Thymus (tissue), 14 donors: ENCODE results near the gene CHDH. TPM values are rescaled to one million over a fixed set of nuclear protein-coding genes. Genes with fewer than 3 reads are reported as not detected.

Source experiments
- DNase-seq, 9 donors: peaks; one replicate each; pipeline ENCODE4 v3.0.0-alpha.2; 2013; ENCODE audit warnings: low spot score in 9 of 9, low read depth in 6 of 9, missing footprints in 1 of 9
- H3K27ac ChIP-seq, 2 donors: one replicate each; pipeline ENCODE4 v1.5.1; 2013; ENCODE audit warnings: control low read depth in 1 of 2, low read depth in 1 of 2, low read length in 1 of 2, mild to moderate bottlenecking in 1 of 2, moderate library complexity in 1 of 2
- H3K27me3 ChIP-seq, 2 donors: one replicate each; pipeline ENCODE4 v1.5.1; 2013; ENCODE audit warnings: low read length in 1 of 2; ENCODE audit not compliant: control insufficient read depth in 2 of 2, insufficient read depth in 1 of 2
- H3K36me3 ChIP-seq, 2 donors: one replicate each; pipeline ENCODE4 v1.5.1; 2013; ENCODE audit warnings: low read length in 1 of 2, mild to moderate bottlenecking in 1 of 2, moderate library complexity in 1 of 2; ENCODE audit not compliant: control insufficient read depth in 2 of 2, insufficient read depth in 2 of 2
- H3K4me1 ChIP-seq, 2 donors: one replicate each; pipeline ENCODE4 v1.5.1; 2013; ENCODE audit warnings: low read length in 2 of 2; ENCODE audit not compliant: control insufficient read depth in 2 of 2, insufficient read depth in 2 of 2
- H3K4me3 ChIP-seq, 2 donors: one replicate each; pipeline ENCODE4 v1.5.1; 2013; ENCODE audit warnings: low read length in 2 of 2, control low read depth in 1 of 2, mild to moderate bottlenecking in 1 of 2
- H3K9me3 ChIP-seq, 2 donors: one replicate each; pipeline ENCODE4 v1.5.1; 2013; ENCODE audit warnings: low read length in 1 of 2, mild to moderate bottlenecking in 1 of 2; ENCODE audit not compliant: control insufficient read depth in 2 of 2, insufficient read depth in 1 of 2
- WGBS: extraction: QIAGEN DNeasy Blood & Tissue Kit; methylation state at CpG from one replicate; pipeline ENCODE4 v1.1.7; 2013; 5-methylcytosine and 5-hydroxymethylcytosine counted together
- long read RNA-seq, 10 donors: transcript quantifications; one replicate each; lab custom pipeline, GENCODE V29; 2026
- polyA plus RNA-seq: library from polyadenylated mRNA; stranded (reverse); fragments of 200-250 nt; gene quantifications from one replicate; pipeline ENCODE4 v1.2.3, GENCODE V29; 2013
- total RNA-seq: library from RNA; stranded (reverse); fragments of 120-200 nt; gene quantifications from one replicate; pipeline ENCODE4 v1.2.4, GENCODE V29; 2013
- donor health status: healthy.

CHDH gene, protein sequence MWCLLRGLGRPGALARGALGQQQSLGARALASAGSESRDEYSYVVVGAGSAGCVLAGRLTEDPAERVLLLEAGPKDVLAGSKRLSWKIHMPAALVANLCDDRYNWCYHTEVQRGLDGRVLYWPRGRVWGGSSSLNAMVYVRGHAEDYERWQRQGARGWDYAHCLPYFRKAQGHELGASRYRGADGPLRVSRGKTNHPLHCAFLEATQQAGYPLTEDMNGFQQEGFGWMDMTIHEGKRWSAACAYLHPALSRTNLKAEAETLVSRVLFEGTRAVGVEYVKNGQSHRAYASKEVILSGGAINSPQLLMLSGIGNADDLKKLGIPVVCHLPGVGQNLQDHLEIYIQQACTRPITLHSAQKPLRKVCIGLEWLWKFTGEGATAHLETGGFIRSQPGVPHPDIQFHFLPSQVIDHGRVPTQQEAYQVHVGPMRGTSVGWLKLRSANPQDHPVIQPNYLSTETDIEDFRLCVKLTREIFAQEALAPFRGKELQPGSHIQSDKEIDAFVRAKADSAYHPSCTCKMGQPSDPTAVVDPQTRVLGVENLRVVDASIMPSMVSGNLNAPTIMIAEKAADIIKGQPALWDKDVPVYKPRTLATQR
- total RNA-seq: 0.38 TPM
- polyA plus RNA-seq: 0.57 TPM
- long read RNA-seq, donor 1: 0 reads
- long read RNA-seq, donor 2: 0 reads
- long read RNA-seq, donor 3: 0 reads
- long read RNA-seq, donor 4: 0 reads
- long read RNA-seq, donor 5, full-length matches to known transcripts: 1 of 1 reads
- long read RNA-seq, donor 5, partial matches to known transcripts: 0 of 1 reads
- long read RNA-seq, donor 5, other reads (novel, unspliced or antisense): 0 of 1 reads
- long read RNA-seq, donor 6: 0 reads
- long read RNA-seq, donor 7: 0 reads
- long read RNA-seq, donor 8: 0 reads
- long read RNA-seq, donor 9: 0 reads
- long read RNA-seq, donor 10, full-length matches to known transcripts: 1 of 1 reads
- long read RNA-seq, donor 10, partial matches to known transcripts: 0 of 1 reads
- long read RNA-seq, donor 10, other reads (novel, unspliced or antisense): 0 of 1 reads

DNA sequence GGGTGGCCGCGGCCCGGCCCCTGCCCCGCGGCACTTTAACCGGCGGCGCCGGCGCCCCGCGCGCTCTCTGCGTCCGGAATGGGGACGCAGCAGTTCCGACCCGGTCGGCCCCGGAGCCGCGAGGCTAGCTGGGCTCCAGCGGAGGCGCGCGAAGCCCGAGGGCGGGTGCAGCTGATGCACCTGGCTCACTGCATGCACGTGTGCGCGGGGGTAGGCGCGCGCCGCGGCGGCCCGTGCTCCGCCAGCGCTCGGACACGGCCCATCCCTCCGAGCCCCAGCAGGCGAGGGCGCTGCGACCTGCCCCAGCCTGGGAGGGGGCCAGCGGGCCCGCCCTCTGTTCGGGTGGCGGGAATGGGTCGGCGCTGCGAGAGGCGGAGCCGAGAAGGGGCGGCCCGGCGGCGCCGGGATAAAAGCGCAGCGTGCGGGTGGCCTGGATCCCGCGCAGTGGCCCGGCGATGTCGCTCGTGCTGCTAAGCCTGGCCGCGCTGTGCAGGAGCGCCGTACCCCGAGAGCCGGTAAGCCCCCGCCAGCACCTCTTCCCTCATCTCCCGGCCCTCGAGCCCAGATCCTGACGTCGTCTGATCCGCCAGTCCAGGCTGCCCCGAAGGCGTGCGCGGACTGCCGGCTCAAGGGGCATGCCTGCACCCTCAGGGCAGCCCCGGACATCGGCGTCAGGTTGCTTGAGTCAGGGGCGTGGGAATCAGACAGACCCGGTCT, at the start of gene CHDH, which contains the start of gene IL17RB:
TSS of gene CHDH (minus strand) at position 286 of the 717 bp plus-strand sequence. CDS start 22,411 bp downstream, outside the sequence.
TSS of gene IL17RB (plus strand) at position 435 of the 717 bp plus-strand sequence. CDS start at position 456, 21 bp downstream.
- no peaks in the 10 kb centered on the region for H3K36me3 ChIP-seq
- DNase-seq: peak in 2 of 9 donors; percentile 13 to 34
- peaks cover 2 to 4% of the 10 kb centered on the region in 2 donors for H3K4me1 ChIP-seq
- H3K27ac ChIP-seq: no peak within 1 kb of the TSS
- WGBS: 4% methylated on average over 91 of the region's 91 CpGs
- peak within 1 kb of the TSS in 1 of 2 donors; percentile 46 for H3K4me3 ChIP-seq
- H3K9me3 ChIP-seq: no peaks in the 10 kb centered on the region
- peaks cover 37 to 68% of the 10 kb centered on the region in 2 donors for H3K27me3 ChIP-seq

GRCh38 chr3:53892286-53892637, 46.0 kb upstream of the CHDH start:
- Histone ChIP-seq H3K4me1 (peaks cover 7 to 9% of the 10 kb centered on the region in 2 donors), H3K27ac (peak overlapping the region; percentile 88 to 91), H3K9me3 (no peaks in the 10 kb centered on the region), H3K4me3 (peak overlapping the region; percentile 83 to 94), H3K27me3 (peaks cover 12 to 19% of the 10 kb centered on the region in 2 donors), H3K36me3 (peaks cover 0 to under 1% of the 10 kb centered on the region in 2 donors)
- DNase-seq: no peak
- 78% methylated on average over 4 of the region's 4 CpGs for WGBS

GRCh38 chr3:53891497-53892285, 45.5 kb upstream of the CHDH start, which contains the start of gene SELENOK:
Gene SELENOK (minus strand): TSS chr3:53891859.
- H3K4me3 ChIP-seq: peak within 1 kb of the TSS; percentile 83 to 94
- H3K4me1 ChIP-seq: peaks cover 11% of the 10 kb centered on the region in 2 donors
- peaks cover 0 to 4% of the 10 kb centered on the region in 2 donors for H3K36me3 ChIP-seq
- under 1% methylated on average over 73 of the region's 73 CpGs for WGBS
- peak; percentile 89 to 99 (median 96) for DNase-seq
- H3K27me3 ChIP-seq: peaks cover 12 to 16% of the 10 kb centered on the region in 2 donors
- H3K9me3 ChIP-seq: no peaks in the 10 kb centered on the region
- peak within 1 kb of the TSS; percentile 88 to 96 for H3K27ac ChIP-seq

DNA sequence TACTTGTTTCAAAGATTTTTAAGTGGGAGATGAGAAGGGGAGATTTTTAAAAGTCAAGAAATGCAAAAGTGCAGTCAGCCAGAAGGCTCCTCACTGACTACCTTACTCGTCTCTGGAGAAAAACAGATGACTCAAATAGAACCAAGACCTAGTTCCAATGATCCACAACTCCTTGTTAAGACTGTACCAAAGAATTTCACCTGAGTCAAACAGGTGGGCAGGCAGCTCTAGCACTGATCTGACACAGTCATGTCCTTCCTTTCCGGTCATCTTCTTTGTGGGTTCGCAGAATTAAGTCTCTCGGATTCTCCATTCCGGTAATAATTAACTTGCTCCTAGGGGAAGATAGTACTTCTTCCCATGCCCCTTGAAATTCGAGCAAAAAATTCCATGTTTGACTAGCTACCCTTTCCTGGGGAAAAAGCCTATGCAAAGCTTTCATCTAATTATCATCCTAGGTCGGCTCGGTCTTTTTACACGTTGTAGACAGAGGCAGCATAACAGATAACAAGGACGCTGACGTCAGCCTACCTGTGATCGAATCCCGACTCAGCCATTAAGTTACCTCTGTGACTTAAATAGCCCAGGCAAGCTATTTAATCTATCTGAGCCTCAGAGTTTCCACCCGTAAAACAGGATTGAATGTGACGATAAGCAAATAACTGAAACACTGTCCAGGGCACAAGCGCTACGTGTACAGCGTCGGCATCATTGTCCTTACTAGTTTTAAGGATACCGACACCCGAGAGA, 44.7 kb upstream of the CHDH start:
- peaks cover 0 to 7% of the 10 kb centered on the region in 2 donors for H3K36me3 ChIP-seq
- peak overlapping the region; percentile 84 to 96 for H3K27ac ChIP-seq
- WGBS: 13% methylated on average over 21 of the region's 21 CpGs
- H3K4me3 ChIP-seq: peak overlapping the region; percentile 83 to 94
- H3K27me3 ChIP-seq: peaks cover 12% of the 10 kb centered on the region in 2 donors
- H3K9me3 ChIP-seq: no peaks in the 10 kb centered on the region
- peaks cover 11% of the 10 kb centered on the region in 2 donors for H3K4me1 ChIP-seq
- DNase-seq: peak in 8 of 9 donors; percentile 4 to 58 (median 16)

GRCh38 chr3:53888232-53888631, 42.0 kb upstream of the CHDH start:
- no peak for DNase-seq
- H3K27ac ChIP-seq: no peak overlapping the region
- no peaks in the 10 kb centered on the region for H3K9me3 ChIP-seq
- no peak overlapping the region for H3K4me3 ChIP-seq
- H3K27me3 ChIP-seq: peaks cover 3 to 4% of the 10 kb centered on the region in 2 donors
- H3K36me3 ChIP-seq: peaks cover 6 to 20% of the 10 kb centered on the region in 2 donors
- WGBS: 90% methylated on average over 1 of the region's 1 CpG
- H3K4me1 ChIP-seq: peaks cover 11% of the 10 kb centered on the region in 2 donors

GRCh38 chr3:53887446-53887845, 41.2 kb upstream of the CHDH start:
- H3K4me3 ChIP-seq: no peak overlapping the region
- no peak overlapping the region for H3K27ac ChIP-seq
- no peaks in the 10 kb centered on the region for H3K9me3 ChIP-seq
- peaks cover 6 to 20% of the 10 kb centered on the region in 2 donors for H3K36me3 ChIP-seq
- peaks cover 10 to 11% of the 10 kb centered on the region in 2 donors for H3K4me1 ChIP-seq
- peak in 1 of 9 donors; percentile 33 for DNase-seq
- H3K27me3 ChIP-seq: no peaks in the 10 kb centered on the region

GRCh38 chr3:53885239-53885638, 39.0 kb upstream of the CHDH start:
- H3K4me3 ChIP-seq: no peak overlapping the region
- H3K9me3 ChIP-seq: no peaks in the 10 kb centered on the region
- no peak overlapping the region for H3K27ac ChIP-seq
- peaks cover 8 to 9% of the 10 kb centered on the region in 2 donors for H3K4me1 ChIP-seq
- H3K27me3 ChIP-seq: no peaks in the 10 kb centered on the region
- WGBS: 97% methylated on average over 3 of the region's 3 CpGs
- DNase-seq: no peak
- H3K36me3 ChIP-seq: peaks cover 6 to 20% of the 10 kb centered on the region in 2 donors
